ENCODE data around the gene KCNIP1. TPM values are rescaled to one million over a fixed set of nuclear protein-coding genes. Genes with fewer than 3 reads are reported as not detected.

Gene KCNIP1
- total and polyA plus RNA-seq, 2 of the 8 experiments (the other 6 are each of a cell fraction or from before 2014, with no cell fraction given), result 0.52 to 0.83 TPM

- H2AK5ac ChIP-seq (ENCODE audit: low read depth, low read length), result no peak overlapping the region
- no peaks in the 10 kb centered on the region for H4K20me1 ChIP-seq (replicated peaks in 1 of 2; ENCODE audit: control insufficient read depth in 1 of 2, insufficient read depth in 2 of 2, low read length in 2 of 2)
- TF ChIP-seq HDAC6 (IDR thresholded peaks at IDR 0.05; ENCODE audit: low read depth, low read length), result no peak
- H2AFZ ChIP-seq (ENCODE audit: low read length), result no peak overlapping the region; the same call in 1 of the 2 replicates
- no peaks in the 10 kb centered on the region for H3K79me2 ChIP-seq (ENCODE audit: control insufficient read depth in 1 of 2, insufficient read depth in 2 of 2, low read length in 2 of 2)
- H3K27ac ChIP-seq (ENCODE audit: low read depth, low read length), result no peak overlapping the region
- H2BK20ac ChIP-seq (ENCODE audit: low read length), result no peak overlapping the region
- no peak overlapping the region for H4K5ac ChIP-seq (ENCODE audit: insufficient read length, low read depth, low read length)
- no peak overlapping the region for H4K8ac ChIP-seq (ENCODE audit: extremely low read depth, insufficient read depth, low read length)
- no peak overlapping the region for H2BK5ac ChIP-seq (ENCODE audit: low read depth, low read length)
- no peaks in the 10 kb centered on the region for H3K36me3 ChIP-seq (ENCODE audit: control insufficient read depth in 2 of 4, insufficient read depth in 4 of 4, low read length in 3 of 4)
- H2BK12ac ChIP-seq (ENCODE audit: low read depth, low read length), result no peak overlapping the region
- WGBS, 2 experiments (ENCODE audit: extremely low coverage in 1 of 2, insufficient coverage in 1 of 2, insufficient read length in 1 of 2, insufficient replicate concordance in 2 of 2, low coverage in 1 of 2, low lambda C conversion rate in 2 of 2, missing lambda C conversion rate in 1 of 2), result 86% methylated on average over 5 of the region's 5 CpGs; no CpG with 5 or more reads in 1 of the 2 experiments
- H3K4me1 ChIP-seq (replicated peaks in 1 of 4; ENCODE audit: control insufficient read depth in 3 of 4, insufficient read depth in 4 of 4, low read length in 3 of 4), result peaks cover 0 to 7% (median 4%) of the 10 kb centered on the region in 4 experiments; a peak in 6 of 7 replicates
- no peak overlapping the region for H2BK15ac ChIP-seq (ENCODE audit: low read length)
- ChIA-PET CTCF (ENCODE audit: partially characterized antibody) (interaction anchor here (0.9 to 5.0 kb wide), 3 partner anchors 10 to 29 kb away, joined by 3 to 18 read pairs (median 3); no protein-coding TSS in a partner anchor), POLR2A (ENCODE audit: partially characterized antibody) (no interaction called here)
- H2BK120ac ChIP-seq (replicated peaks; ENCODE audit: low read depth, low read length), result no peak overlapping the region
- FAIRE-seq (no peak), DNase-seq (ENCODE audit: low read depth in 1 of 2, low spot score in 2 of 2) (no peak)
- no peak overlapping the region for H3K18ac ChIP-seq (ENCODE audit: extremely low read depth, low read length)
- H3K4me3 ChIP-seq (ENCODE audit: extremely low read depth in 1 of 4, insufficient read depth in 2 of 4, low read depth in 3 of 4, low read length in 4 of 4), result no peak overlapping the region
- no peak overlapping the region for H3K4ac ChIP-seq (replicated peaks; ENCODE audit: insufficient read length, low read depth, low read length)
- no peaks in the 10 kb centered on the region for H3K9me3 ChIP-seq (ENCODE audit: insufficient read depth in 2 of 2, low read depth in 1 of 2, low read length in 1 of 2)
- H3K23ac ChIP-seq (ENCODE audit: insufficient read length), result no peak overlapping the region
- H3K56ac ChIP-seq (replicated peaks; ENCODE audit: insufficient read length, low read depth, low read length), result no peak overlapping the region
- no peak overlapping the region for H3K4me2 ChIP-seq (ENCODE audit: insufficient read depth in 1 of 2, low read depth in 2 of 2, low read length in 2 of 2)
- H3K23me2 ChIP-seq (ENCODE audit: low read depth, low read length), result peaks cover 4% of the 10 kb centered on the region; the same call in 1 of the 2 replicates
- H3K14ac ChIP-seq (ENCODE audit: insufficient read length), result no peak overlapping the region
- H3K9ac ChIP-seq (replicated peaks in 1 of 4; ENCODE audit: extremely low read depth in 1 of 4, low read depth in 3 of 4, low read length in 3 of 4), result no peak overlapping the region
- H3K27me3 ChIP-seq (replicated peaks in 1 of 4; ENCODE audit: control insufficient read depth in 3 of 4, extremely low read depth in 1 of 4, insufficient read depth in 3 of 4, low read length in 3 of 4), result peaks cover 0 to 6% (median 4%) of the 10 kb centered on the region in 4 experiments; a peak in 4 of 7 replicates
- no peak overlapping the region for H4K91ac ChIP-seq (replicated peaks; ENCODE audit: insufficient read length, low read length)
- no peaks in the 10 kb centered on the region for H3K79me1 ChIP-seq (ENCODE audit: low read depth, low read length)
Observed at GRCh38 chr5:170498811-170499351, 4.9 kb upstream of the KCNIP1 start.

Measured in H1 (cell line).